Right lung (tissue), 5 donors: ENCODE results near the gene CC2D2B. TPM values are rescaled to one million over a fixed set of nuclear protein-coding genes. Genes with fewer than 3 reads are reported as not detected.

Source experiments
- DNase-seq, 2 donors: peaks; one replicate each; pipeline ENCODE4 v3.0.0-alpha.2; 2013
- polyA plus RNA-seq, 5 donors: library from polyadenylated mRNA; unstranded; fragments of 120-200 nt; gene quantifications; one replicate each; pipeline versions ENCODE4 v1.2.1 to v1.2.3, GENCODE V29; 2013; ENCODE audit warnings: inconsistent platforms in 1 of 5, low replicate concordance in 1 of 5; ENCODE audit not compliant: insufficient read length in 5 of 5, insufficient read depth in 1 of 5

The CC2D2B gene
- polyA plus RNA-seq, 5 donors, result 1.4 to 2.8 (median 2.2) TPM

- no peak for DNase-seq
Observed at GRCh38 chr10:96075977-96076376, 168.2 kb downstream of the CC2D2B start.

GRCh38 chr10:96077156-96077555 is 169.4 kb downstream of the CC2D2B start:
- no peak for DNase-seq

DNA sequence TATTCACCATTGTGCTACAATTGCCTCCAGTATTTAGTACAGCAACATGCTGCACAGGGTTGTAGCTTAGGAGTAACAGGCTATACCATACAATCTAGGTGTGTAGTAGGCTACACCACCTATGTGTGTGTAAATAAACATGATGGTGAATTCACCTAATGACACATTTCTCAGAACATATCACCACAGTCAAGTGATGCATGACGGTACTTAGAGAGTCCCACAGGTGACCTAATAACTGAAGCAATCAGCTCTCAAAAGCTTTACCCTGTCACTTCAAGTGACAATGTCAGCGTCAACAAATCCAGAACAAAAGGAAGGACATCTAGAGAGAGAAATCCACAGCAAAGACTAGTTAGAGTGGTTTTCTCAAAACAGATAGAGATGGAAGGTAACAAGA is 174.4 kb downstream of the CC2D2B start:
- DNase-seq, result no peak

Other genes starting within 250 kb of the CC2D2B start
- gene TCTN3, start 214.0 kb upstream of the CC2D2B start, polyA plus RNA-seq, result 10 to 100 TPM; 56.4 to 64.8 (median 59.9) TPM
- gene ENTPD1, start 151.8 kb upstream of the CC2D2B start, polyA plus RNA-seq, result 10 to 100 TPM; 16.9 to 27.5 (median 23.7) TPM
- gene CCNJ, start 135.6 kb downstream of the CC2D2B start, polyA plus RNA-seq, result 10 to 100 TPM; 13.3 to 22.7 (median 17.5) TPM
- gene ZNF518A, start 222.3 kb downstream of the CC2D2B start, polyA plus RNA-seq, result 10 to 100 TPM; 28.9 to 61.5 (median 49.9) TPM